ENCODE results near the gene USP37.

DNA sequence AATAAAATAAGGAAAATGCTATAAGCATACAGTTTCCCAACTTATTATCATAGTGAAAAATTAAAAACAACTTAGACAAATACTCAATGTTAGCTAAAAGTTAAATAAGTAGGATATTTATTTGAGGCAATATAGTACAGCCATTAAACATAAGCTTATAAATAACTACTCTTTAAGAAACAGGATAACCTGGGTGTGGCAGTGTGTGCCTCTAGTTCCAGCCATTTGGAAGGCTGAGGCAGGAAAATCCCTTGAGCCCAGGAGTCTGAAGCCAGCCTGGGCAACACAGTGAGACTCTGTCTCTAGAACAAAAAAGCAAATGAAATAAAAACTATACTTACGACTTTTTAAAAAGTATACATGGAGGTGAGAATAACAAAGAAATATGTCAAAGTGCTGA, 109.6 kb downstream of the USP37 start:
- TF ChIP-seq, protein P1, sequence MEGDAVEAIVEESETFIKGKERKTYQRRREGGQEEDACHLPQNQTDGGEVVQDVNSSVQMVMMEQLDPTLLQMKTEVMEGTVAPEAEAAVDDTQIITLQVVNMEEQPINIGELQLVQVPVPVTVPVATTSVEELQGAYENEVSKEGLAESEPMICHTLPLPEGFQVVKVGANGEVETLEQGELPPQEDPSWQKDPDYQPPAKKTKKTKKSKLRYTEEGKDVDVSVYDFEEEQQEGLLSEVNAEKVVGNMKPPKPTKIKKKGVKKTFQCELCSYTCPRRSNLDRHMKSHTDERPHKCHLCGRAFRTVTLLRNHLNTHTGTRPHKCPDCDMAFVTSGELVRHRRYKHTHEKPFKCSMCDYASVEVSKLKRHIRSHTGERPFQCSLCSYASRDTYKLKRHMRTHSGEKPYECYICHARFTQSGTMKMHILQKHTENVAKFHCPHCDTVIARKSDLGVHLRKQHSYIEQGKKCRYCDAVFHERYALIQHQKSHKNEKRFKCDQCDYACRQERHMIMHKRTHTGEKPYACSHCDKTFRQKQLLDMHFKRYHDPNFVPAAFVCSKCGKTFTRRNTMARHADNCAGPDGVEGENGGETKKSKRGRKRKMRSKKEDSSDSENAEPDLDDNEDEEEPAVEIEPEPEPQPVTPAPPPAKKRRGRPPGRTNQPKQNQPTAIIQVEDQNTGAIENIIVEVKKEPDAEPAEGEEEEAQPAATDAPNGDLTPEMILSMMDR (IDR thresholded peaks at IDR 0.05) = no peak
- no peak for TF ChIP-seq POLR2A (IDR thresholded peaks at IDR 0.05)

Measured in body of pancreas (tissue), 4 donors.